Measurements from ENCODE around the gene GPATCH3.
"Not testable (repeated sequence)": the region's sequence is repeated elsewhere in the genome, so short reads cannot be mapped to it uniquely, and the experiment has no call there.

Gene GPATCH3

GRCh38 chr1:26864610-26865480 is 35.4 kb downstream of the GPATCH3 start:
- DNase-seq (ENCODE audit: low spot score), result peak; percentile 95

- DNase-seq (ENCODE audit: low spot score), result no peak
Measured at GRCh38 chr1:26863685-26864077, 36.6 kb downstream of the GPATCH3 start.

- DNase-seq (ENCODE audit: low spot score), result peak; percentile 71
Measured at GRCh38 chr1:26862781-26863684, 37.2 kb downstream of the GPATCH3 start, which contains the start of gene SFN. Gene SFN (plus strand): TSS chr1:26863149. CDS start chr1:26863213, 64 bp downstream.

GRCh38 chr1:26861889-26862378 is 38.3 kb downstream of the GPATCH3 start:
- no peak for DNase-seq (ENCODE audit: low spot score)

- DNase-seq (ENCODE audit: low spot score), result no peak
Measured at GRCh38 chr1:26861286-26861701, 39.0 kb downstream of the GPATCH3 start.

GRCh38 chr1:26858891-26859640 is 41.2 kb downstream of the GPATCH3 start:
- DNase-seq (ENCODE audit: low spot score), result no peak

GRCh38 chr1:26858160-26858559 is 42.1 kb downstream of the GPATCH3 start:
- DNase-seq (ENCODE audit: low spot score), result no peak

GRCh38 chr1:26857473-26858060 is 42.7 kb downstream of the GPATCH3 start:
- no peak for DNase-seq (ENCODE audit: low spot score)

GRCh38 chr1:26856604-26857469 is 43.4 kb downstream of the GPATCH3 start:
- DNase-seq (ENCODE audit: low spot score), result no peak

- DNase-seq (ENCODE audit: low spot score), result no peak
Measured at GRCh38 chr1:26856181-26856580, 44.1 kb downstream of the GPATCH3 start.

GRCh38 chr1:26855636-26856035 is 44.6 kb downstream of the GPATCH3 start:
- no peak for DNase-seq (ENCODE audit: low spot score)

GRCh38 chr1:26854906-26855305 is 45.4 kb downstream of the GPATCH3 start:
- no peak for DNase-seq (ENCODE audit: low spot score)

- no peak for DNase-seq (ENCODE audit: low spot score)
Measured at GRCh38 chr1:26853600-26853999, 46.7 kb downstream of the GPATCH3 start.

GRCh38 chr1:26853156-26853555 is 47.1 kb downstream of the GPATCH3 start:
- DNase-seq (ENCODE audit: low spot score), result peak; percentile 79

- DNase-seq (ENCODE audit: low spot score), result no peak
Measured at GRCh38 chr1:26852701-26853100, 47.6 kb downstream of the GPATCH3 start.

GRCh38 chr1:26851106-26851684 is 49.1 kb downstream of the GPATCH3 start:
- DNase-seq (ENCODE audit: low spot score), result no peak

- DNase-seq (ENCODE audit: low spot score), result no peak
Measured at GRCh38 chr1:26848941-26849774, 51.1 kb downstream of the GPATCH3 start.

GRCh38 chr1:26848499-26848898 is 51.8 kb downstream of the GPATCH3 start:
- no peak for DNase-seq (ENCODE audit: low spot score)

GRCh38 chr1:26847826-26848225 is 52.4 kb downstream of the GPATCH3 start:
- not testable (repeated sequence) for DNase-seq (ENCODE audit: low spot score)
